HG03457 (cell line): ENCODE measurements around the gene CFAP61.

ENCODE experiments used
- ATAC-seq: cut with Tn5 transposase; IDR thresholded peaks from one replicate; pipeline ENCODE4 v1.9.1; 2021; ENCODE audit warnings: moderate number of reproducible peaks; ENCODE audit not compliant: unreplicated experiment

CFAP61 gene

DNA sequence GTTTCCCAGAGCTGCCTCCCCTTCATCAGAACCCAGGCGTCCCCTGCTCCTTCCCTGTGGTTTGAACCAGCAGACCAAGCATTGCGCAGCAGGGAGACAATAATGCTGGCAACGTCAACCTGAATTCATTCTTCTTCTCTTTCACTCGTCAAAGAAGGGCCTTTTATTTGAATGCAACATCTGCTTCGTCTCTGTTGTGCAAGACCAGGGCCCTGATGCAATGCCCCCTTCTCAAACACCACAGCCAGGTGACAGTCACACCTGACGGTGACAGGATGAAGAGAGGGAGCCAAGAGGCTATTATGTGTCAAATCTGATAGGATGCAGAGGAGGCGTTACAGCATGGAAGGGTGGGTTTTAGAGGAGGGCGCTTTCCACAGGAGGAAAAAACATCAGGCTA lies 323.5 kb downstream of the CFAP61 start:
- no peak for ATAC-seq

DNA sequence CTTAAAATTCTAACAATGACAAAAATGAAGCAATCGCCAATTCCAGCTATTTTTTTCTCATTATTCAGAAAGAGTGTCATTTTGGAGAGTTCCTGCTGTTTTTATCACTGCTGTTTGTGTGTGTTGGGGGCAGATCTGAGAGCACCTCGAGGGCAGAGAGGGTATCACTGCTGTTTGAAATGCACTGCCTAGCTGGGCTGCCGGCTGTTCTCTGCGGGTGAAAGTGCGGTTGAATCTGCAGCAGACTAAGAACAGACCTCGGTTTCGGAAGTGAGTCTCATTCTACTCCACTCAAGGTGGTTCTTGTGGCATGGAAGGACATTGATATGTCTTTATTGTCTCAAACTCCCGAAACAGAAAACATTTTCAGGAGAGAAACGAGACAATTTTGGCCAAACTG lies 333.9 kb downstream of the CFAP61 start:
- ATAC-seq = no peak

DNA sequence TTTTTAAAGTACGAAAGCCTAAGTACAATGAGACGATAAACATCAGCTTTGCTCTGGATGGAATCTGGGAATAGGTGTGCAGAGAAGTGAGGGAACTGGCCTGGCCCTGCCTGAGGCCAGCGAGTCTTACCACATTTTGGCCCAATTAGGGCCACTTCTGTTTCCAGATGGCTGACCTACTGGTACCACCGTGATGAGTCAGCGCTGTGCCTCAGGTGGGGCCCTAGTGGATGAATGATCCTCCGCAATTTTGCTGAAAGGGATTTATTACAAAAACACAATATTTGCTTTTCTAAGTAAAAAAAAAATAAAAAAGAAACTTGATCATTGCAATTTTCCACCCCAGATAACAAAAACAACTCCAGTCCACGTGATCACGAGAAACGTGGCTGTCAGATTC lies 338.1 kb downstream of the CFAP61 start:
- no peak for ATAC-seq

- ATAC-seq = no peak
Measured at GRCh38 chr20:20391115-20391514, 338.8 kb downstream of the CFAP61 start.

- ATAC-seq = no peak
Measured at GRCh38 chr20:20391766-20392165, 339.4 kb downstream of the CFAP61 start.

DNA sequence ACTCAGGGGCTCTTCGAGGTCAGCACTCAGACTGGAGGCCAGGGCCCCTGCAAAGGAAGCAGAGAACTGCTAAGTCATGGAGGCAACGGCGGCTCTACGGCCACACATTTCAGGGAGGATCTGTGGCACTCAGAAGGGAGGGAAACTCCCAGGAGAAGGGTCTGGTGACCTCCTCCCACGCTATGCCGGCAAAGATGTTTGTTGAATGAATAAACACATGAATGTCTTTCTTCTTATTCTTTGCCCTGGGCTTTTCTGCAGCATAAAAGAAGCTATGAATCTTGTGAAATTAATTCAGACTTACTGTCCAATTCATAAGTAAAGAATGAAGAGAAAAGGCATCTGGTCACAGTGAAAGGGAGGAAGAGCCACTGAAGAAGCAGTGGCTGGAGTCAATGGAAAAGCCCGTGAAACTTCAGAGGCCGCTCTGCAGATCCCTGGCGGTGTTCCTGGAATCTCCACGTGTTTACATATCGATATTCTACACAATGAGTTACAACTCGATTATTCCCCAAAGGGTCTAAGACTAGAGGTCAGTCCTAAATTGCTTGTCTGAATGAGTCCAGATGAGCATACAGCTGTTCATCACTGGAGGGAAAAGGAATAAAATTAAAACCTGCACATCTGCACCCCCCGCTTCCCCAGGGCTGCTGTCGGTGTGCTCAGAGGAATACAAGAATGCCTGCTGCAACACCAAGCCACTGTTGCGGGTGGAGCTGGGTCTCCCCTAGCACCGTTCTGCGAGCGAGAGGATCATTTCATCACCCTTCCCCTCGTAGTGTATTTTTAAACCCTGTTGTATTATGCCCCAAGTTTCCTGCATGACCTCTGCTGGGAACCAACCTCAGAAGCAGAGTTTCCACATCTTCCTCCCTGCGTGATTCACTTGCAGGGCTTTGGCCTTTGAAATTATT lies 341.1 kb downstream of the CFAP61 start:
- ATAC-seq = no peak

DNA sequence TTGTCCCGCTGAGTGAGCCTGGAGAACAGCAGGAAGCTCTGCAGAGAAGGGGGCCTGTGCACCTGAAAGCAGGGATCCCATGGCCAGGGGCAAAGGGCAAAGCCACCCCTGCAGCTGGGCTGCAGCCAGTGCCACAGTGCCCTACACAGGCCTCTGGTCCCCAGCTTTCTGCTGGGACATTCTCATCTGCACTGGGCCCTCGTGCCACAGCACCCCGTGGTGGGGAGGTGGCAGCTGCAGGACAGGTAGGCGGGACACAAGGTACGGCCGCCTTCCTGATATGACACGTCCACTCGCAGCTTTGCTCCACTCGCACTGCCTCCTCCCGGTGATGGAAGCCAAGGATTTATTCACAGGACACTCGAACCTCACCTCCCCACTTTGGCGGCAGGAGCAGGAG lies 342.8 kb downstream of the CFAP61 start:
- ATAC-seq = no peak

GRCh38 chr20:20395903-20396568 lies 343.7 kb downstream of the CFAP61 start:
- ATAC-seq = no peak

GRCh38 chr20:20396794-20397193 lies 344.5 kb downstream of the CFAP61 start:
- ATAC-seq = no peak

DNA sequence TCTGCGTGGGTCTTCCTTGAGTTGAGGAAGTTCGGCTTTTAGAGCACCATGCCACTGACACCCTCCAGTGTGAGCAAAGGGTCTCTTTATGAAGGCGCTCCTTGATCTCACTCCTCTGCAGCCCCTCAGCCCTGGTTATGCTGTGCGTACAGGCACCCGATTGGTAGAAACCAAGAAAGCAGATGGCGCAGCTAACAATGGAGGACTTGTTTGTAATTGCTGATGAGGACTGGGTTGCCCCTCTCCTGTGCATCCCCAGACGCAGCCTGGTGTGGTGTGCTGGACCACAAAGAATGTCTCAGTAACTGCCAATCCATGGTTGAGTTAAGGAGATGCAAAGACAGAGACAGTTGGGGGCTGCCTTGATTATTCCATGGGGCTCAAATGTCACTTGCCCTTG lies 345.8 kb downstream of the CFAP61 start:
- ATAC-seq = no peak

- no peak for ATAC-seq
Measured at GRCh38 chr20:20399531-20400500, 347.5 kb downstream of the CFAP61 start.

DNA sequence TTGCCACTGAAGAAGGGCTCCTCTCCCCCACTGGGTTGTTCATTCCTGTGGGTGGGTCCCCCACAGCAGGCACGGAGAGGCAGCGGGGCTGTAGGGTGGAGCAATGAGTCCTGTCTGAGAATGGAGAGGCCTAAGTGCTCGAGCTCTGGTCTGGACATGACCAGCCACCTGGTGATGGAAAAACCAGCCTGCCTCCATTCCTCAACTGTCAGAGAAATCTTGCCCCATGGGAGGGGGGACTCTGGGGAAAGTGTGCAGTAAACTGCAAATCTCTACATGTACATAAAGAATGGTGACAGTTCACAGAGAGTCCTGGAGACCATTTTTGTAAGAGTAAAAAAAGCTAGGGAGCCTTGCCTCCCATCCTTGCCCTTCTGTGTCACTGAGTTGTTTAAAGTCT lies 349.7 kb downstream of the CFAP61 start:
- ATAC-seq = no peak

DNA sequence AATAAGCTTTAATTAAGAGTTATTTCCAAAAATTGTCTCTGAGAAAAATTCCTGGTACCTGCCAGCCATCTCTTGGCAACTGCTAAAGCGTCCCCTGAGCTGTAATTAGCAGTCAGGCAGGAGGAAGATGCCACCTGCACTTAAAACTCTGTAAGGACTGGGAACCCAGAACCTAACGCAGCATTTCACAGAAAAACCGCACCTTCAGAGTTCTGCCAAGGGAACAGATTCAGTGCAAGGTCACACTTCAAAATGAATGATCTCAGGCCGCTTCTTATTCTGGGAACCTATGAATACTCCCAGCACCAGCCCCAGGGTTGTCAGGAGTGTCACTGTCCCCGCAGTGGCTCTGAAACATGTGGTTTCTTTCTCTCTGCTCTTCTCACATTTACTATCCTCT lies 352.3 kb downstream of the CFAP61 start:
- ATAC-seq = no peak

DNA sequence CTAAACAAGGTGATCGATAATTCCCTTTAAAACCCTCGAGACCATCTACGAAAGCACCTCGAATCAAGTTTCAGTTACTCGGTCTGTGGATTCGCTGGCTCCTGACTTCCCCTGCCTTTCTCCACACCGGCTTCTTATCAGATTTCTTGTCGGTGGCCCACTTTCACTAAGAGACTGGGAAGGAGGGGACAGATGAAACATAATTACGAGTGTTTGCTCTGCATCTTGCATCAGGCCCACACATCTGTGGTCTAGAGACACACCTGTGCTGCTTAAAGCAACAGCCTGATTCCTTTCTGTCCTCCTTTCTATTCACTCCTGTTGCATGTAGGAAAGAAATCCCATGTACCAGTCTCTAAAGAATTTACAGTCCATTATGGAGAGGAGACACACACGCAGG lies 353.3 kb downstream of the CFAP61 start:
- no peak for ATAC-seq

DNA sequence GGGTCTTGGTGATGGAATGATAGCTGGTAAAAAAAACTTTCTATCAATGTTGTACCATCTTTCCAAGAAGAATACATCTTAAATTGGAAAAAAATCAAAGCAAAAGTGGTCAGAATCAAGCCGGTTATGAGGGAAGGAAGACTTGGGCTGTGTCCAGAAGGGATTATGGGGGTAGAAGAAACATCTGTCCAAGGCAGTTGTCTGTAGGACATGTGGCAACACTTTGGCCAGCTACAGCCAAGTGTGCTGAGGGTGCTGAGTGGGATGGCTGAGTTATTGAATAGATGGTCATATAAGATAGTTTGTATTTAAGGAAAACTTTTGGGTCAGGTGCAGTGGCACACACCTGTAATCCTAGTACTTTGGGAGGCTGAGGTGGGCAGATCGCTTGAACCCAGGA lies 354.0 kb downstream of the CFAP61 start:
- ATAC-seq = no peak

DNA sequence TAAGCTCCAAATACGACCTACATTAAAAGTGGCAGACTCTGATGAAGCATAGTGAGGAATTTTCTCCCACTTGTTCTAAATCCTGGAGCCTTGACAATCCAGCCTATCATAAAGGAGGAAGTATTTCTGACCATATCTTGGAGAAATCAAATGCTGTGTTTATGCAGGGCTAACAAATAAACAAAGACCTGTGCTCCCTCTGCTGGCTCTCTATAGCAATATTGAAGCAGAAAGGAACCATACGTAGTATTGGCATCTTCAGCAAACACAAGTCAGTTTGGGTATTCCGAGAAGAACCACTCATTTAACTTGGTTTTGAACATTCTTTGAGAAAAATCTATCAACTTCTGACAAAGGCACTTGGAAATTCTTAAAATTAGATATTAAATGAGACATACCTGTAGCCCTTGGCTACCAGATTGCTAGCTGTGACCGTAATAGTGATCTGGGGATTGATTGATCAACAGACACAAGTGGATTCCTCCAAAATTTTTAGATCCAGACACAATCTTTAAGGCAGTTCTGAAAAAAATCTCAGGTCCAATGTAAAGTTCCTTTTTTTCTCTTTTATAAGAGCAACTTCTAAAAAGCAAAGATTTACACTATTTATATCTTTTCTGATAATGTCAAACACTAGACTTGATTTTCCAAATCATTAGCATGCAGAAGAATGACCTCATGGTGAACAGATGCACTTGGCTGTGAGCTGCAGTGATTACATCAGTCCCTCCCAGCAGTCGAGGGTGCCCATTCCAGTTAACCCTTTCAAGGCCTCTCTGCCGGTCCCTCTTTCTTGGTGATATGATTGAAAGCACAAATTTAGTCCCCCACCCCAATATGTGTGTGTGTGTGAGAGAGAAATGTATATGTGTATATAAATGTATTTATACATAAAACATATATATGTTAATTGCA lies 355.8 kb downstream of the CFAP61 start:
- no peak for ATAC-seq

DNA sequence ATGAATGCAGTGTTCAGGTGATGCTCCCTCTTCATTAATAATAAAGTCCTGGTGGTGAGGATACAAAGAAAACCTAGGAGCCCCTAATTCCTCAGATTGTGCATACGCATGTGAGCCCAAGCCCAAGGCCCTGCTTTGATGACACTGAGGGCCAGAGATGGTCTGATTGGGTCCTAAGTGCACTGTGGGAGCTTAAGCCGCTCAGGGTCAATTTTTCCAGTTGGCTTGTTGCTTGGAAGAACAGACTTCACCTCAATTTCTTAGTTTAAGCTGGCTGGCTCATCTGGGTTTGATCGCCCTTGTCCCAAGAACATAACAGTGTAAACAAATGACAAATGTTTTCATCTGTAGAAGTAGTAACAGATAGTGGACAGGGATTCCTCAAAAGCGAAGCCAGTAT lies 357.0 kb downstream of the CFAP61 start:
- no peak for ATAC-seq
